PFSK-1 (cell line): Measurements from ENCODE around the gene NOVA1.

Source experiments
- REST ChIP-seq, 2 experiments: IDR thresholded peaks; 2 replicates each; pipeline versions ENCODE4 v1.6.1 to v1.8.0; 2011 to 2012; ENCODE audit warnings: low read depth in 2 of 2, low read length in 2 of 2, control low read depth in 1 of 2, inconsistent platforms in 1 of 2, mild to moderate bottlenecking in 1 of 2, moderate library complexity in 1 of 2; ENCODE audit not compliant: insufficient read depth in 1 of 2
- SIN3A ChIP-seq: IDR thresholded peaks from 2 replicates; pipeline ENCODE4 v1.6.1; 2012; ENCODE audit warnings: mild to moderate bottlenecking, low read length, moderate library complexity, borderline replicate concordance; ENCODE audit not compliant: insufficient read depth

GRCh38 chr14:26621364-26621763, 23.5 kb upstream of the NOVA1 start:
- TF ChIP-seq SIN3A (no peak), REST (IDR thresholded peaks at IDR 0.05; ENCODE audit: insufficient read depth in 1 of 2, low read depth in 2 of 2, low read length in 2 of 2) (no peak)
